K562 (cell line): ENCODE data around the gene SOWAHC. TPM values are rescaled to one million over a fixed set of nuclear protein-coding genes. Genes with fewer than 3 reads are reported as not detected.

Experiments
- ATAC-seq: fragments of 200-7000 bp; cut with Tn5 transposase; 3 replicates; pipeline ENCODE4 v1.9.1; 2020; ENCODE audit warnings: moderate library complexity
- BruUV-seq: library from RNA; stranded (reverse); fragments of 400-500 nt; replicated peaks from 2 replicates; lab custom pipeline; 2021; lab: Mats Ljungman, UMichigan
- CTCF ChIA-PET: fragments of 300-600 bp; formaldehyde crosslinking; extraction: SDS; loops from one replicate; lab custom pipeline; 2021; ENCODE audit warnings: low intra/inter-chr PET ratio; lab: Yijun Ruan, JAX
- POLR2A ChIA-PET: fragments of 300-600, 350-650 bp; sonication (Branson Sonifier 250); formaldehyde crosslinking; extraction: SDS; loops from one replicate; lab custom pipeline; 2021; ENCODE audit warnings: antibody characterized with exemption, inconsistent platforms; lab: Yijun Ruan, JAX
- DNase-seq, 4 experiments: peaks; one replicate each; pipeline versions ENCODE4 v3.0.0 to v3.0.0-alpha.2; 2011 to 2018; ENCODE audit warnings: low spot score in 3 of 4, mixed read lengths in 3 of 4; ENCODE audit errors: extremely low read depth in 1 of 4
- FAIRE-seq: peaks from 2 replicates; lab custom pipeline; 2011; peaks lifted over from hg19 to GRCh38; lab: Jason Lieb, UNC
- H2AFZ ChIP-seq: 2 replicates; pipeline ENCODE4 v1.6.0; 2011; ENCODE audit warnings: low read depth, low read length, control low read depth, inconsistent platforms
- H3K27ac ChIP-seq: fragments of 200-600 bp; 3 replicates; pipeline ENCODE4 v1.8.0; 2011; ENCODE audit warnings: low read depth, mild to moderate bottlenecking, control low read depth, inconsistent platforms, low read length, moderate library complexity, mixed read lengths; ENCODE audit errors: extremely low read depth
- H3K27me3 ChIP-seq, 2 experiments: fragments of 300-600 bp in 1 of 2; 2 replicates in 1 of 2; 3 replicates in 1 of 2; pipeline versions ENCODE4 v1.6.0 to v1.8.0; 2011; ENCODE audit warnings: inconsistent platforms in 2 of 2, low read length in 2 of 2, mild to moderate bottlenecking in 1 of 2, mixed read lengths in 1 of 2, moderate library complexity in 1 of 2; ENCODE audit not compliant: control insufficient read depth in 2 of 2, insufficient read depth in 2 of 2
- H3K36me3 ChIP-seq: fragments of 300-600 bp; 3 replicates; pipeline ENCODE4 v1.8.0; 2011; ENCODE audit warnings: mild to moderate bottlenecking, low read length, inconsistent platforms; ENCODE audit not compliant: control insufficient read depth, insufficient read depth
- H3K4me1 ChIP-seq, 2 experiments: fragments of 200-600 bp in 1 of 2; replicated peaks in 1 of 2; 2 replicates in 1 of 2; 3 replicates in 1 of 2; pipeline versions ENCODE4 v1.5.1 to v1.8.0; 2011; ENCODE audit warnings: inconsistent platforms in 2 of 2, low read length in 2 of 2, mild to moderate bottlenecking in 1 of 2, mixed read lengths in 1 of 2, moderate library complexity in 1 of 2; ENCODE audit not compliant: control insufficient read depth in 2 of 2, insufficient read depth in 2 of 2
- H3K4me2 ChIP-seq: 2 replicates; pipeline ENCODE4 v1.6.1; 2011; ENCODE audit warnings: low read length, control low read depth, inconsistent platforms, mixed read lengths; ENCODE audit not compliant: insufficient read depth
- H3K4me3 ChIP-seq: fragments of 200-600 bp; sonication (generic), shearing (Covaris generic); 2 replicates; pipeline ENCODE4 v1.5.1; 2016; ENCODE audit warnings: control low read depth, inconsistent platforms
- H3K79me2 ChIP-seq: fragments of 200-600 bp; 3 replicates; pipeline ENCODE4 v1.8.0; 2011; ENCODE audit warnings: low read length, inconsistent platforms; ENCODE audit not compliant: control insufficient read depth, insufficient read depth
- H3K9ac ChIP-seq, 2 experiments: 2 replicates each; pipeline versions ENCODE4 v1.6.0 to v1.6.1; 2011; ENCODE audit warnings: low read depth in 2 of 2, low read length in 2 of 2, control low read depth in 1 of 2, inconsistent platforms in 1 of 2, mild to moderate bottlenecking in 1 of 2, mixed read lengths in 1 of 2; ENCODE audit not compliant: insufficient read depth in 1 of 2
- H3K9me1 ChIP-seq: one replicate; pipeline ENCODE4 v1.6.0; 2011; ENCODE audit warnings: inconsistent platforms, mild to moderate bottlenecking, low read length, moderate library complexity; ENCODE audit not compliant: control insufficient read depth, insufficient read depth
- H3K9me3 ChIP-seq: replicated peaks from 2 replicates; pipeline ENCODE4 v1.5.1; 2011; ENCODE audit warnings: low read depth, low read length, inconsistent platforms; ENCODE audit not compliant: control insufficient read depth, insufficient read depth
- H4K20me1 ChIP-seq: replicated peaks from 2 replicates; pipeline ENCODE4 v1.6.1; 2011; ENCODE audit warnings: low read length, inconsistent platforms, mixed read lengths; ENCODE audit not compliant: control insufficient read depth, insufficient read depth
- ARID4B ChIP-seq: sonication (generic); formaldehyde crosslinking; IDR thresholded peaks from 2 replicates; pipeline ENCODE4 v1.8.0; 2022; ENCODE audit warnings: mild to moderate bottlenecking, missing genetic modification reagents
- CCAR2 ChIP-seq: fragments of 200-400 bp; formaldehyde crosslinking; IDR thresholded peaks from 2 replicates; pipeline ENCODE4 v1.6.1; 2017; ENCODE audit warnings: mild to moderate bottlenecking, low read depth, low read length
- DLX4 ChIP-seq: fragments of 250-450 bp; sonication (Bioruptor Pico); IDR thresholded peaks from 2 replicates; pipeline ENCODE4 v1.6.1; 2021; ENCODE audit warnings: mild to moderate bottlenecking
- MEF2A ChIP-seq: IDR thresholded peaks from 2 replicates; pipeline ENCODE4 v1.6.1; 2011; ENCODE audit warnings: low read depth, mild to moderate bottlenecking, low read length, moderate library complexity; ENCODE audit not compliant: control insufficient read depth
- MITF ChIP-seq: IDR thresholded peaks from 2 replicates; pipeline ENCODE4 v1.6.1; 2014; ENCODE audit warnings: antibody characterized with exemption
- MTF1 ChIP-seq: fragments of 250-450 bp; sonication (Bioruptor Pico); IDR thresholded peaks from 2 replicates; pipeline ENCODE4 v1.9.0; 2021; ENCODE audit warnings: moderate library complexity, mild to moderate bottlenecking, inconsistent platforms, borderline replicate concordance
- TRIM24 ChIP-seq, 2 experiments: fragments of 450-650 bp; IDR thresholded peaks; 2 replicates each; pipeline ENCODE4 v1.6.1; 2016
- TRIM28 ChIP-seq: fragments of 450-650 bp; IDR thresholded peaks from 2 replicates; pipeline ENCODE4 v1.6.1; 2017
- XRCC3 ChIP-seq: fragments of 450-650 bp; IDR thresholded peaks from 2 replicates; pipeline ENCODE4 v1.6.1; 2017; ENCODE audit warnings: mild to moderate bottlenecking, moderate library complexity
- ZNF280B ChIP-seq: fragments of 250-450 bp; sonication (Bioruptor Pico); IDR thresholded peaks from 2 replicates; pipeline ENCODE4 v1.5.1; 2021; ENCODE audit warnings: mild to moderate bottlenecking
- ZNF324 ChIP-seq: fragments of 250-450 bp; sonication (Bioruptor Pico); IDR thresholded peaks from 2 replicates; pipeline ENCODE4 v1.4.0; 2020; ENCODE audit warnings: mild to moderate bottlenecking
- ZNF445 ChIP-seq: fragments of 250-450 bp; sonication (Bioruptor Pico); IDR thresholded peaks from 2 replicates; pipeline ENCODE4 v1.4.0; 2020; ENCODE audit warnings: low read depth, mild to moderate bottlenecking, moderate library complexity
- WGBS: fragments of 100-300 bp; shearing (Covaris generic); methylation state at CpG from one replicate; pipeline ENCODE4 v1.1.6; 2016; ENCODE audit warnings: low coverage, mixed read lengths; ENCODE audit not compliant: insufficient coverage; ENCODE audit errors: missing lambda C conversion rate; 5-methylcytosine and 5-hydroxymethylcytosine counted together
- in situ Hi-C: fragments of 300-500 bp; cut with MboI; formaldehyde crosslinking; loops from 4 replicates; pipeline ENCODE4 v1.15.0; 2018; ENCODE audit warnings: inconsistent platforms, mixed read lengths
- intact Hi-C: fragments of 100-400 bp; cut with micrococcal nuclease; formaldehyde crosslinking; loops from 2 replicates; pipeline ENCODE4 v1.14.2; 2022
- polyA plus RNA-seq, 8 experiments: library from polyadenylated mRNA; depleted of rRNA in 4 of 8; stranded (reverse) in 5 of 8; unstranded in 3 of 8; fragments of >200 nt; fragmentation: Nextera tagmentation in 2 of 8; fragmentation: Illumina TruSeq in 1 of 8; extraction: Ambion mirVana in 2 of 8; extraction: Trizol in 1 of 8; gene quantifications; 2 replicates each; pipeline versions ENCODE4 v1.2.1 to v1.2.3, GENCODE V29; 2011 to 2014; ENCODE audit warnings: inconsistent platforms in 1 of 8, missing spikeins in 1 of 8
- total RNA-seq, 7 experiments: library from RNA; depleted of rRNA in 6 of 7; stranded (reverse); fragments of >200 nt in 6 of 7; fragmentation: Illumina TruSeq in 2 of 7; extraction: Trizol in 2 of 7; gene quantifications; 2 replicates each; pipeline versions ENCODE4 v1.2.1 to v1.2.3, GENCODE V29; 2011 to 2021; ENCODE audit warnings: low replicate concordance in 1 of 7

Gene SOWAHC
- total and polyA plus RNA-seq, 9 of the 15 experiments (the other 6 are each of a cell fraction or from before 2014, with no cell fraction given) = 0.04 TPM; not detected in 8

- TF ChIP-seq ZNF324 (no peak), DLX4 (no peak), ZNF445 (no peak)
Measured at GRCh38 chr2:109654326-109655050, 40.3 kb downstream of the SOWAHC start (continued).

GRCh38 chr2:109655287-109655686 is 41.1 kb downstream of the SOWAHC start:
- no TSS peak for BruUV-seq
- ChIA-PET CTCF (no interaction called here), POLR2A (interaction anchor here (1.4 kb wide), 1 partner anchor 8 kb away, joined by 3 read pairs; no protein-coding TSS in a partner anchor)
- Histone ChIP-seq H3K27ac (no peak overlapping the region), H3K4me1 (no peaks in the 10 kb centered on the region; a peak in 1 of 5 replicates), H3K9ac (no peak overlapping the region), H4K20me1 (no peaks in the 10 kb centered on the region), H2AFZ (no peak overlapping the region), H3K79me2 (no peaks in the 10 kb centered on the region), H3K4me2 (no peak overlapping the region), H3K4me3 (no peak overlapping the region), H3K36me3 (no peaks in the 10 kb centered on the region), H3K9me1 (no peaks in the 10 kb centered on the region), H3K9me3 (no peaks in the 10 kb centered on the region), H3K27me3 (peaks cover 0 to 14% of the 10 kb centered on the region in 2 experiments; a peak in 2 of 5 replicates)
- in situ Hi-C loops = no loop called here
- 0% methylated on average over 3 of the region's 3 CpGs for WGBS
- no peak for ATAC-seq
- no peak for FAIRE-seq
- no peak for DNase-seq
- intact Hi-C loops = no loop called here
- no peak for TF ChIP-seq CCAR2
- no peak for TF ChIP-seq TRIM24 (IDR thresholded peaks at IDR 0.05)
- TF ChIP-seq XRCC3 = no peak
- TF ChIP-seq MTF1 (CRISPR knock-in tag) = no peak
- no peak for TF ChIP-seq TRIM28
- TF ChIP-seq MEF2A = no peak
- no peak for TF ChIP-seq ARID4B
- TF ChIP-seq ZNF280B (CRISPR knock-in tag) = no peak
- no peak for TF ChIP-seq MITF
